ENCODE measurements around the gene GRID1. TPM values are rescaled to one million over a fixed set of nuclear protein-coding genes. Genes with fewer than 3 reads are reported as not detected.

GRID1 gene
- total RNA-seq, 1 experiment from 2014 or later, result 5.6 TPM

DNA sequence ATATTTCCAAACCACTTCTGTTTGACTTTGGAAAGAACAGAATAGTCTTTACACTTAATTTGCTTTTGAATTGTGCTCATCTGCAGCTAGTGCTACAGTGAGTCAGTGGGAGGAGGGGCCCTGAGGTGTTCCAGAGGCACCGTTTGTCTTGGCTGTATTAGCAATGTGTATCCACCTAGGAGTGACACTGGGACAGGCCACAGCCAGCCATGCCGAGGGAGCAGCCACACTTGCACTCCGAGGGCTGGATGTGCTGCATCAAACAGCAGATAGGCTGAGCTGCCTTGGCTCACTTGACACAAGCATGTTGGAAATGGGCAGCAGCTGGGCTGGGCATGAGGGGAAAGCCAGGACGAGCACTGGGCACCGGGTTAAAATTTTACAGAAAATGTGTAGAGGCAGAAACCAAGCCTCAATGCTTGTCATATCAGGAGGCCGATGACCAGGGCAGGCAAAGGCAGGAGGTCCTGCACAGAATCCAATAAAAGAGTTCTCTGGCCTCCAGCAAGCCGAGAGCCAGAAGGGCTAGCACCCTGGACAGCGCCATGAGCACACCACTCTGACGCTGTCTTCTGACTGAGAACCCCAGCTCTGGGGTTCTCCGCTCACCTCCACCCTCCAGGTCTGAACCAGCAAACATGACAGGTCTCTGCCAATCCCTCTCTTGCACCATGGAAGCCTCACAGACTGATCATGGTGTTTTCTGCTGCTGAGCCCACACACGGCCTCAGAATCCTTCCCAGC is 163.3 kb downstream of the GRID1 start:
- ATAC-seq (no peak), DNase-seq (ENCODE audit: low read depth, low spot score) (no peak)
- no peaks in the 10 kb centered on the region for H3K9me2 ChIP-seq (ENCODE audit: insufficient read depth)
- H3K4me3 ChIP-seq (replicated peaks in 1 of 2; ENCODE audit: low read depth in 1 of 2, low read length in 2 of 2), result no peak overlapping the region
- H3K9ac ChIP-seq (ENCODE audit: low read length), result no peak overlapping the region
- RAD21 ChIA-PET (ENCODE audit: low non-redundant PET in 1 of 2, low total read pairs in 2 of 2, uncharacterized antibody in 2 of 2, unreplicated experiment in 2 of 2), result no interaction called here
- H3K27me3 ChIP-seq (ENCODE audit: insufficient read depth, low read length), result no peaks in the 10 kb centered on the region
- H2AFZ ChIP-seq (ENCODE audit: low read depth, low read length, poor library complexity, severe bottlenecking), result no peak overlapping the region
- no peak overlapping the region for H3K4me2 ChIP-seq (ENCODE audit: low read length)
- H4K20me1 ChIP-seq (ENCODE audit: insufficient read depth), result no peaks in the 10 kb centered on the region
- no peaks in the 10 kb centered on the region for H3K4me1 ChIP-seq (ENCODE audit: control insufficient read depth in 1 of 2, insufficient read depth in 2 of 2, low read length in 2 of 2)
- POLR2A ChIA-PET, result no interaction called here
- no peak for TF ChIP-seq FOSL1 (IDR thresholded peaks at IDR 0.05; ENCODE audit: low read depth)
- TF ChIP-seq, protein P1, sequence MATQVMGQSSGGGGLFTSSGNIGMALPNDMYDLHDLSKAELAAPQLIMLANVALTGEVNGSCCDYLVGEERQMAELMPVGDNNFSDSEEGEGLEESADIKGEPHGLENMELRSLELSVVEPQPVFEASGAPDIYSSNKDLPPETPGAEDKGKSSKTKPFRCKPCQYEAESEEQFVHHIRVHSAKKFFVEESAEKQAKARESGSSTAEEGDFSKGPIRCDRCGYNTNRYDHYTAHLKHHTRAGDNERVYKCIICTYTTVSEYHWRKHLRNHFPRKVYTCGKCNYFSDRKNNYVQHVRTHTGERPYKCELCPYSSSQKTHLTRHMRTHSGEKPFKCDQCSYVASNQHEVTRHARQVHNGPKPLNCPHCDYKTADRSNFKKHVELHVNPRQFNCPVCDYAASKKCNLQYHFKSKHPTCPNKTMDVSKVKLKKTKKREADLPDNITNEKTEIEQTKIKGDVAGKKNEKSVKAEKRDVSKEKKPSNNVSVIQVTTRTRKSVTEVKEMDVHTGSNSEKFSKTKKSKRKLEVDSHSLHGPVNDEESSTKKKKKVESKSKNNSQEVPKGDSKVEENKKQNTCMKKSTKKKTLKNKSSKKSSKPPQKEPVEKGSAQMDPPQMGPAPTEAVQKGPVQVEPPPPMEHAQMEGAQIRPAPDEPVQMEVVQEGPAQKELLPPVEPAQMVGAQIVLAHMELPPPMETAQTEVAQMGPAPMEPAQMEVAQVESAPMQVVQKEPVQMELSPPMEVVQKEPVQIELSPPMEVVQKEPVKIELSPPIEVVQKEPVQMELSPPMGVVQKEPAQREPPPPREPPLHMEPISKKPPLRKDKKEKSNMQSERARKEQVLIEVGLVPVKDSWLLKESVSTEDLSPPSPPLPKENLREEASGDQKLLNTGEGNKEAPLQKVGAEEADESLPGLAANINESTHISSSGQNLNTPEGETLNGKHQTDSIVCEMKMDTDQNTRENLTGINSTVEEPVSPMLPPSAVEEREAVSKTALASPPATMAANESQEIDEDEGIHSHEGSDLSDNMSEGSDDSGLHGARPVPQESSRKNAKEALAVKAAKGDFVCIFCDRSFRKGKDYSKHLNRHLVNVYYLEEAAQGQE (IDR thresholded peaks at IDR 0.05; ENCODE audit: low read depth), result peak; percentile 80
- TF ChIP-seq POLR2AphosphoS5 (IDR thresholded peaks at IDR 0.05; ENCODE audit: low read depth, low read length), result no peak
- TF ChIP-seq, protein P2, sequence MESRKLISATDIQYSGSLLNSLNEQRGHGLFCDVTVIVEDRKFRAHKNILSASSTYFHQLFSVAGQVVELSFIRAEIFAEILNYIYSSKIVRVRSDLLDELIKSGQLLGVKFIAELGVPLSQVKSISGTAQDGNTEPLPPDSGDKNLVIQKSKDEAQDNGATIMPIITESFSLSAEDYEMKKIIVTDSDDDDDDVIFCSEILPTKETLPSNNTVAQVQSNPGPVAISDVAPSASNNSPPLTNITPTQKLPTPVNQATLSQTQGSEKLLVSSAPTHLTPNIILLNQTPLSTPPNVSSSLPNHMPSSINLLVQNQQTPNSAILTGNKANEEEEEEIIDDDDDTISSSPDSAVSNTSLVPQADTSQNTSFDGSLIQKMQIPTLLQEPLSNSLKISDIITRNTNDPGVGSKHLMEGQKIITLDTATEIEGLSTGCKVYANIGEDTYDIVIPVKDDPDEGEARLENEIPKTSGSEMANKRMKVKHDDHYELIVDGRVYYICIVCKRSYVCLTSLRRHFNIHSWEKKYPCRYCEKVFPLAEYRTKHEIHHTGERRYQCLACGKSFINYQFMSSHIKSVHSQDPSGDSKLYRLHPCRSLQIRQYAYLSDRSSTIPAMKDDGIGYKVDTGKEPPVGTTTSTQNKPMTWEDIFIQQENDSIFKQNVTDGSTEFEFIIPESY (IDR thresholded peaks at IDR 0.05; ENCODE audit: extremely low read depth, insufficient replicate concordance, low read length), result no peak
- TF ChIP-seq ZNF274 (IDR thresholded peaks at IDR 0.05; ENCODE audit: low read depth, low read length), result no peak
- TF ChIP-seq ELF1 (IDR thresholded peaks at IDR 0.05; ENCODE audit: borderline replicate concordance, low read depth), result no peak
- TF ChIP-seq, protein P3, sequence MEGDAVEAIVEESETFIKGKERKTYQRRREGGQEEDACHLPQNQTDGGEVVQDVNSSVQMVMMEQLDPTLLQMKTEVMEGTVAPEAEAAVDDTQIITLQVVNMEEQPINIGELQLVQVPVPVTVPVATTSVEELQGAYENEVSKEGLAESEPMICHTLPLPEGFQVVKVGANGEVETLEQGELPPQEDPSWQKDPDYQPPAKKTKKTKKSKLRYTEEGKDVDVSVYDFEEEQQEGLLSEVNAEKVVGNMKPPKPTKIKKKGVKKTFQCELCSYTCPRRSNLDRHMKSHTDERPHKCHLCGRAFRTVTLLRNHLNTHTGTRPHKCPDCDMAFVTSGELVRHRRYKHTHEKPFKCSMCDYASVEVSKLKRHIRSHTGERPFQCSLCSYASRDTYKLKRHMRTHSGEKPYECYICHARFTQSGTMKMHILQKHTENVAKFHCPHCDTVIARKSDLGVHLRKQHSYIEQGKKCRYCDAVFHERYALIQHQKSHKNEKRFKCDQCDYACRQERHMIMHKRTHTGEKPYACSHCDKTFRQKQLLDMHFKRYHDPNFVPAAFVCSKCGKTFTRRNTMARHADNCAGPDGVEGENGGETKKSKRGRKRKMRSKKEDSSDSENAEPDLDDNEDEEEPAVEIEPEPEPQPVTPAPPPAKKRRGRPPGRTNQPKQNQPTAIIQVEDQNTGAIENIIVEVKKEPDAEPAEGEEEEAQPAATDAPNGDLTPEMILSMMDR (IDR thresholded peaks at IDR 0.05 in 2 of 3, conservative IDR thresholded peaks at IDR 0.05 in 1 of 3; ENCODE audit: borderline replicate concordance in 1 of 3, insufficient read depth in 1 of 3, low read depth in 2 of 3, low read length in 2 of 3), result no peak
- CTCF ChIA-PET, result no interaction called here
- H3K9me3 ChIP-seq (ENCODE audit: control insufficient read depth in 1 of 2, insufficient read depth in 1 of 2, low read depth in 1 of 2, low read length in 2 of 2), result no peaks in the 10 kb centered on the region
- no peaks in the 10 kb centered on the region for H3K79me2 ChIP-seq (ENCODE audit: insufficient read depth, low read length)
- intact Hi-C loops (cut with micrococcal nuclease), result no loop called here
- no peak overlapping the region for H3K27ac ChIP-seq (ENCODE audit: low read depth, low read length)
- no TSS peak for BruUV-seq (replicated peaks)
- no peaks in the 10 kb centered on the region for H3K36me3 ChIP-seq (ENCODE audit: control insufficient read depth in 1 of 2, insufficient read depth in 2 of 2, low read length in 2 of 2)

Data from HCT116 (cell line).